Right lobe of liver (tissue), 4 donors: ENCODE measurements around the gene WWC1.

ENCODE experiments used
- POLR2A ChIP-seq: fragments of 450-650 bp; IDR thresholded peaks from one replicate; pipeline ENCODE4 v1.6.1; 2017; ENCODE audit warnings: antibody characterized with exemption, mild to moderate bottlenecking
- TF ChIP-seq, protein P1 (sequence below), 4 donors: fragments of 200-600 bp in 3 of 4; fragments of 450-650 bp in 1 of 4; IDR thresholded peaks; one replicate each; pipeline versions ENCODE4 v1.5.1 to v1.8.0; 2016 to 2022; ENCODE audit warnings: antibody characterized with exemption in 4 of 4, mild to moderate bottlenecking in 2 of 4
- donor health status: DM: no; HTN: no; CAD: no.
- donor health status: DM: no; HTN: no; CAD: no.
- donor health status: DM: no; HTN: yes; CAD: no.

DNA sequence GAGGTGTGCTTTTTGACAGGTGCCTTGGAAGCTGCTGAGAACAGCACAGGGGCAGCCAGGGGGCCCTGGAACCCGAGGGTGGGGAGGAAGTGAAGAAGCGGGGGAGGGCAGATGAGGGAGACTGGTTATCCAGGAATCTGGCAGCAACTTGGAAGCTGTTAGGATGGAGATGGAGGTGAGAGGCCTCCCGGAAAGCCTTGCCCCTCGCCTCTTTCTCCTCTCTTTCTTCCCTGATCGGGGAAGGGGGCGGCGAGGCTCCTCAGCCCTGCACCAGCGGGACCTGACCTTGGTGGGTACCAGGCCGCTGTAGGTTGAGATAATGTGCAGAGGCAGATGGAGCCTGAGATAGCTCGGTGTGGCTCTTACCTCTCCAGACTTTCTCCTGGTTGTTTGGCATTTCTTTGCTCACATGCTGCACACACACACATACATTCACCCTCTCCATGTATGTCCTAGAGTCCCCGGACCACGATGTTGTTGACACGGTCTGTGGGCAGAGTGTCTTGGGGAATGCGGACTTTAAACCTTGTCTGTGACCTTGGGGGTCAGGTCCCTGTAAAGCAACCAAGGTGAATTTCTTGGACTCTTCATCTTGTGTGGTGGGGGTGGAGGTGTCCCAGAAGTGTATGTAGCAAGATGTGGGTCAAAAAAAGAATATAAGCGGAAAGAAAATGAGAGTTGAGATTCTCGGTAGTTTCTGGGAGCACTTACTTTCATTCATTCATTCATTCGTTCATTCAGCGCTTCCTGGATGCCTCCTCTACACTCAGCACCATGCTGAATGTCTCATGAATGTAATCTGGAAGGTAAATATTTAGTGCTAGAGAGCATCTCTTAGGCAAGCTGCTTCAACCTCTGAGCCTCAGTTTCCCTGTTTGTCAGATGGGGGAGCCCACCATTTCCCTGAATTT, 1.6 kb downstream of the WWC1 start:
- TF ChIP-seq, protein P1, sequence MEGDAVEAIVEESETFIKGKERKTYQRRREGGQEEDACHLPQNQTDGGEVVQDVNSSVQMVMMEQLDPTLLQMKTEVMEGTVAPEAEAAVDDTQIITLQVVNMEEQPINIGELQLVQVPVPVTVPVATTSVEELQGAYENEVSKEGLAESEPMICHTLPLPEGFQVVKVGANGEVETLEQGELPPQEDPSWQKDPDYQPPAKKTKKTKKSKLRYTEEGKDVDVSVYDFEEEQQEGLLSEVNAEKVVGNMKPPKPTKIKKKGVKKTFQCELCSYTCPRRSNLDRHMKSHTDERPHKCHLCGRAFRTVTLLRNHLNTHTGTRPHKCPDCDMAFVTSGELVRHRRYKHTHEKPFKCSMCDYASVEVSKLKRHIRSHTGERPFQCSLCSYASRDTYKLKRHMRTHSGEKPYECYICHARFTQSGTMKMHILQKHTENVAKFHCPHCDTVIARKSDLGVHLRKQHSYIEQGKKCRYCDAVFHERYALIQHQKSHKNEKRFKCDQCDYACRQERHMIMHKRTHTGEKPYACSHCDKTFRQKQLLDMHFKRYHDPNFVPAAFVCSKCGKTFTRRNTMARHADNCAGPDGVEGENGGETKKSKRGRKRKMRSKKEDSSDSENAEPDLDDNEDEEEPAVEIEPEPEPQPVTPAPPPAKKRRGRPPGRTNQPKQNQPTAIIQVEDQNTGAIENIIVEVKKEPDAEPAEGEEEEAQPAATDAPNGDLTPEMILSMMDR (IDR thresholded peaks at IDR 0.05), result no peak
- no peak for TF ChIP-seq POLR2A
